Mammary epithelial cell (primary cell): ENCODE measurements around the gene CDH13.

Experiments used
- CTCF ChIP-seq, 2 donors: IDR thresholded peaks in 1 of 2; conservative IDR thresholded peaks in 1 of 2; 2 replicates each; pipeline ENCODE4 v1.5.1; 2011 to 2012; ENCODE audit warnings: inconsistent platforms in 2 of 2, low read length in 2 of 2, mild to moderate bottlenecking in 2 of 2, control low read depth in 1 of 2, low read depth in 1 of 2; ENCODE audit not compliant: insufficient read depth in 1 of 2; ENCODE audit errors: extremely low read depth in 1 of 2
- EZH2 ChIP-seq: IDR thresholded peaks from 2 replicates; pipeline ENCODE4 v1.6.1; 2012; ENCODE audit warnings: low read length, inconsistent platforms, borderline replicate concordance

GRCh38 chr16:83552930-83553329 is 926.2 kb downstream of the CDH13 start:
- no peak for TF ChIP-seq CTCF (conservative IDR thresholded peaks at IDR 0.05 in 1 of 2, IDR thresholded peaks at IDR 0.05 in 1 of 2; ENCODE audit: extremely low read depth in 1 of 2, insufficient read depth in 1 of 2, low read depth in 1 of 2, low read length in 2 of 2)
- no peak for TF ChIP-seq EZH2
